Hepatocyte (in vitro differentiated cells): ENCODE data around the gene CRIM1. TPM values are rescaled to one million over a fixed set of nuclear protein-coding genes. Genes with fewer than 3 reads are reported as not detected.

Source experiments
- DNase-seq: peaks from one replicate; pipeline ENCODE4 v3.0.0-alpha.2; 2016; ENCODE audit warnings: low spot score
- H2AFZ ChIP-seq: fragments of 200-600 bp; sonication (generic); 2 replicates; pipeline ENCODE4 v1.6.0; 2016; ENCODE audit warnings: antibody characterized with exemption, mild to moderate bottlenecking
- H3K27ac ChIP-seq: fragments of 200-600 bp; sonication (generic); 2 replicates; pipeline ENCODE4 v1.5.1; 2016; ENCODE audit warnings: mild to moderate bottlenecking
- H3K27me3 ChIP-seq: fragments of 200-600 bp; sonication (generic); 2 replicates; pipeline ENCODE4 v1.6.1; 2016
- H3K36me3 ChIP-seq: fragments of 200-600 bp; sonication (generic); replicated peaks from 2 replicates; pipeline ENCODE4 v1.5.1; 2016; ENCODE audit warnings: low read depth; ENCODE audit not compliant: insufficient read depth
- H3K4me1 ChIP-seq: fragments of 200-600 bp; sonication (generic); 2 replicates; pipeline ENCODE4 v1.5.1; 2016; ENCODE audit warnings: mild to moderate bottlenecking, moderate library complexity; ENCODE audit not compliant: insufficient read depth
- H3K4me2 ChIP-seq: fragments of 200-600 bp; sonication (generic); 2 replicates; pipeline ENCODE4 v1.6.0; 2016
- H3K4me3 ChIP-seq: fragments of 200-600 bp; sonication (generic); 2 replicates; pipeline ENCODE4 v1.5.1; 2016; ENCODE audit warnings: mild to moderate bottlenecking
- H3K79me2 ChIP-seq: fragments of 200-600 bp; sonication (generic); 2 replicates; pipeline ENCODE4 v1.6.0; 2017; ENCODE audit warnings: mild to moderate bottlenecking
- H3K9me2 ChIP-seq: fragments of 200-600 bp; sonication (generic); replicated peaks from 2 replicates; pipeline ENCODE4 v1.6.0; 2017; ENCODE audit warnings: mild to moderate bottlenecking; ENCODE audit not compliant: insufficient read depth
- H3K9me3 ChIP-seq: fragments of 200-600 bp; sonication (generic); 2 replicates; pipeline ENCODE4 v1.5.1; 2016; ENCODE audit warnings: low read depth, mild to moderate bottlenecking
- H4K20me1 ChIP-seq: fragments of 200-600 bp; sonication (generic); 2 replicates; pipeline ENCODE4 v1.6.0; 2016; ENCODE audit warnings: mild to moderate bottlenecking; ENCODE audit not compliant: insufficient read depth, poor library complexity, severe bottlenecking
- EZH2 ChIP-seq: fragments of 200-600 bp; sonication (generic); IDR thresholded peaks from 2 replicates; pipeline ENCODE4 v1.6.1; 2016; ENCODE audit warnings: antibody characterized with exemption, mild to moderate bottlenecking, borderline replicate concordance
- EZH2phosphoT487 ChIP-seq: fragments of 200-600 bp; sonication (generic); IDR thresholded peaks from one replicate; pipeline ENCODE4 v1.6.1; 2018; ENCODE audit warnings: antibody characterized with exemption, mild to moderate bottlenecking, low read depth, moderate library complexity; ENCODE audit not compliant: unreplicated experiment, severe bottlenecking
- WGBS: methylation state at CpG from one replicate; pipeline ENCODE4 v1.1.6; 2016; ENCODE audit warnings: low lambda C conversion rate; ENCODE audit errors: missing lambda C conversion rate; 5-methylcytosine and 5-hydroxymethylcytosine counted together
- polyA plus RNA-seq: library from polyadenylated mRNA; unstranded; fragments of >200 nt; fragmentation: Nextera tagmentation; extraction: Ambion mirVana; gene quantifications from 2 replicates; pipeline ENCODE4 v1.2.1, GENCODE V29; 2016
- total RNA-seq: library from RNA; depleted of rRNA; stranded (reverse); fragments of >200 nt; gene quantifications from 2 replicates; pipeline ENCODE4 v1.2.3, GENCODE V29; 2014
- TF ChIP-seq, protein P1 (sequence below): fragments of 200-600 bp; sonication (generic); IDR thresholded peaks from 2 replicates; pipeline ENCODE4 v1.5.1; 2016; ENCODE audit warnings: antibody characterized with exemption, mild to moderate bottlenecking; ENCODE audit not compliant: poor library complexity

CRIM1 gene
- total and polyA plus RNA-seq, 2 experiments from 2014 or later = 23.0 to 40.8 TPM

GRCh38 chr2:36534275-36534799 is 178.8 kb downstream of the CRIM1 start:
- Histone ChIP-seq H2AFZ (no peak overlapping the region), H3K79me2 (no peaks in the 10 kb centered on the region), H3K36me3 (no peaks in the 10 kb centered on the region), H3K9me3 (no peaks in the 10 kb centered on the region), H3K4me2 (no peak overlapping the region), H3K27ac (no peak overlapping the region), H3K27me3 (no peaks in the 10 kb centered on the region), H3K4me1 (no peaks in the 10 kb centered on the region), H4K20me1 (no peaks in the 10 kb centered on the region), H3K9me2 (no peaks in the 10 kb centered on the region), H3K4me3 (no peak overlapping the region)
- no peak for DNase-seq
- TF ChIP-seq EZH2 (no peak), EZH2phosphoT487 (no peak)
- TF ChIP-seq, protein P1, sequence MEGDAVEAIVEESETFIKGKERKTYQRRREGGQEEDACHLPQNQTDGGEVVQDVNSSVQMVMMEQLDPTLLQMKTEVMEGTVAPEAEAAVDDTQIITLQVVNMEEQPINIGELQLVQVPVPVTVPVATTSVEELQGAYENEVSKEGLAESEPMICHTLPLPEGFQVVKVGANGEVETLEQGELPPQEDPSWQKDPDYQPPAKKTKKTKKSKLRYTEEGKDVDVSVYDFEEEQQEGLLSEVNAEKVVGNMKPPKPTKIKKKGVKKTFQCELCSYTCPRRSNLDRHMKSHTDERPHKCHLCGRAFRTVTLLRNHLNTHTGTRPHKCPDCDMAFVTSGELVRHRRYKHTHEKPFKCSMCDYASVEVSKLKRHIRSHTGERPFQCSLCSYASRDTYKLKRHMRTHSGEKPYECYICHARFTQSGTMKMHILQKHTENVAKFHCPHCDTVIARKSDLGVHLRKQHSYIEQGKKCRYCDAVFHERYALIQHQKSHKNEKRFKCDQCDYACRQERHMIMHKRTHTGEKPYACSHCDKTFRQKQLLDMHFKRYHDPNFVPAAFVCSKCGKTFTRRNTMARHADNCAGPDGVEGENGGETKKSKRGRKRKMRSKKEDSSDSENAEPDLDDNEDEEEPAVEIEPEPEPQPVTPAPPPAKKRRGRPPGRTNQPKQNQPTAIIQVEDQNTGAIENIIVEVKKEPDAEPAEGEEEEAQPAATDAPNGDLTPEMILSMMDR = no peak

DNA sequence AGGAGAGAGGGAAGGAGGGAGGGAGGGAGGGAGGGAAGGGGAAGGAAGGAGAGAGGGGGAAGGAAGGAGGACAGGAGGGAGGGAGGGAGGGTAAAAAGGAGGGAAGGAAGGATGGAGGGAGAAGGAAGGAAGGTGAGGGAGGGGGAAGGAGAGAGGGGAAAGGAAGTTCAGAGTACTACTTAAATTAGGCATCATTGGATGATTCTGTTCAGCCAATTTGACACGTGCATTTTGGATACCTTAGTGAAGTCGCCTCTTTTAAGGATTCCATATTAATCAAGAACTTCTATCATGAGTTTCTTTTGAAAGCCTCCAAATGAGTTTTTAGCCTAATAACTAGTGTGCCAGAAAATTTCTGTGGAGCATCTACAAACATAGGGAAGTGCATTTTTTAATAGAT is 179.5 kb downstream of the CRIM1 start:
- TF ChIP-seq EZH2 (no peak), EZH2phosphoT487 (no peak)
- TF ChIP-seq, protein P1 = no peak
- no peak for DNase-seq
- H3K36me3 ChIP-seq = no peaks in the 10 kb centered on the region
- H3K79me2 ChIP-seq = no peaks in the 10 kb centered on the region
- H3K27me3 ChIP-seq = no peaks in the 10 kb centered on the region
- H3K27ac ChIP-seq = no peak overlapping the region
- no peaks in the 10 kb centered on the region for H3K4me1 ChIP-seq
- no peaks in the 10 kb centered on the region for H4K20me1 ChIP-seq
- H3K4me2 ChIP-seq = no peak overlapping the region
- no peaks in the 10 kb centered on the region for H3K9me2 ChIP-seq
- 90% methylated on average over 2 of the region's 2 CpGs for WGBS
- H2AFZ ChIP-seq = no peak overlapping the region
- H3K9me3 ChIP-seq = no peaks in the 10 kb centered on the region
- H3K4me3 ChIP-seq = no peak overlapping the region

- WGBS = 67% methylated on average over 3 of the region's 3 CpGs
- H2AFZ ChIP-seq = no peak overlapping the region
- no peaks in the 10 kb centered on the region for H3K27me3 ChIP-seq
- TF ChIP-seq, protein P1 = no peak
- TF ChIP-seq EZH2phosphoT487 = no peak
- no peak for TF ChIP-seq EZH2
- H3K4me2 ChIP-seq = no peak overlapping the region
- no peaks in the 10 kb centered on the region for H3K9me3 ChIP-seq
- H3K4me1 ChIP-seq = no peaks in the 10 kb centered on the region
- H3K27ac ChIP-seq = no peak overlapping the region
- no peak for DNase-seq
- no peaks in the 10 kb centered on the region for H3K9me2 ChIP-seq
- H3K36me3 ChIP-seq = no peaks in the 10 kb centered on the region
- no peak overlapping the region for H3K4me3 ChIP-seq
- H4K20me1 ChIP-seq = no peaks in the 10 kb centered on the region
- no peaks in the 10 kb centered on the region for H3K79me2 ChIP-seq
These were observed 181.2 kb downstream of the CRIM1 start for GRCh38 chr2:36536776-36537175.

GRCh38 chr2:36538335-36538734 is 182.8 kb downstream of the CRIM1 start:
- DNase-seq = no peak
- no peak overlapping the region for H3K4me3 ChIP-seq
- no peak overlapping the region for H3K27ac ChIP-seq
- H3K9me3 ChIP-seq = no peaks in the 10 kb centered on the region
- H3K4me1 ChIP-seq = no peaks in the 10 kb centered on the region
- no peaks in the 10 kb centered on the region for H3K79me2 ChIP-seq
- H3K4me2 ChIP-seq = no peak overlapping the region
- H3K27me3 ChIP-seq = no peaks in the 10 kb centered on the region
- no peak overlapping the region for H2AFZ ChIP-seq
- H3K36me3 ChIP-seq = no peaks in the 10 kb centered on the region
- 92% methylated on average over 5 of the region's 5 CpGs for WGBS
- H3K9me2 ChIP-seq = no peaks in the 10 kb centered on the region
- H4K20me1 ChIP-seq = no peaks in the 10 kb centered on the region
- TF ChIP-seq EZH2 (no peak), EZH2phosphoT487 (no peak)
